Measurements from ENCODE around the gene OR6B2.
A peak's percentile ranks its signal among the peaks of the same experiment; 100 is the strongest.

GRCh38 chr2:239991689-239992314 lies 38.4 kb downstream of the OR6B2 start:
- TF ChIP-seq POLR2A (IDR thresholded peaks at IDR 0.05) (no peak), EP300 (IDR thresholded peaks at IDR 0.05) (no peak)
- TF ChIP-seq, protein P1, sequence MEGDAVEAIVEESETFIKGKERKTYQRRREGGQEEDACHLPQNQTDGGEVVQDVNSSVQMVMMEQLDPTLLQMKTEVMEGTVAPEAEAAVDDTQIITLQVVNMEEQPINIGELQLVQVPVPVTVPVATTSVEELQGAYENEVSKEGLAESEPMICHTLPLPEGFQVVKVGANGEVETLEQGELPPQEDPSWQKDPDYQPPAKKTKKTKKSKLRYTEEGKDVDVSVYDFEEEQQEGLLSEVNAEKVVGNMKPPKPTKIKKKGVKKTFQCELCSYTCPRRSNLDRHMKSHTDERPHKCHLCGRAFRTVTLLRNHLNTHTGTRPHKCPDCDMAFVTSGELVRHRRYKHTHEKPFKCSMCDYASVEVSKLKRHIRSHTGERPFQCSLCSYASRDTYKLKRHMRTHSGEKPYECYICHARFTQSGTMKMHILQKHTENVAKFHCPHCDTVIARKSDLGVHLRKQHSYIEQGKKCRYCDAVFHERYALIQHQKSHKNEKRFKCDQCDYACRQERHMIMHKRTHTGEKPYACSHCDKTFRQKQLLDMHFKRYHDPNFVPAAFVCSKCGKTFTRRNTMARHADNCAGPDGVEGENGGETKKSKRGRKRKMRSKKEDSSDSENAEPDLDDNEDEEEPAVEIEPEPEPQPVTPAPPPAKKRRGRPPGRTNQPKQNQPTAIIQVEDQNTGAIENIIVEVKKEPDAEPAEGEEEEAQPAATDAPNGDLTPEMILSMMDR (IDR thresholded peaks at IDR 0.05) = peak; percentile 52 to 76 (median 71)

All from ovary (tissue), 3 donors.